HG02623 (cell line): Measurements from ENCODE around the gene SIAH1.
A peak's percentile ranks its signal among the peaks of the same experiment; 100 is the strongest.
"Not testable (repeated sequence)": the region's sequence is repeated elsewhere in the genome, so short reads cannot be mapped to it uniquely, and the experiment has no call there.

Experiments
- ATAC-seq: cut with Tn5 transposase; IDR thresholded peaks from one replicate; pipeline ENCODE4 v1.9.1; 2021; ENCODE audit warnings: moderate library complexity; ENCODE audit not compliant: unreplicated experiment

Gene SIAH1

DNA sequence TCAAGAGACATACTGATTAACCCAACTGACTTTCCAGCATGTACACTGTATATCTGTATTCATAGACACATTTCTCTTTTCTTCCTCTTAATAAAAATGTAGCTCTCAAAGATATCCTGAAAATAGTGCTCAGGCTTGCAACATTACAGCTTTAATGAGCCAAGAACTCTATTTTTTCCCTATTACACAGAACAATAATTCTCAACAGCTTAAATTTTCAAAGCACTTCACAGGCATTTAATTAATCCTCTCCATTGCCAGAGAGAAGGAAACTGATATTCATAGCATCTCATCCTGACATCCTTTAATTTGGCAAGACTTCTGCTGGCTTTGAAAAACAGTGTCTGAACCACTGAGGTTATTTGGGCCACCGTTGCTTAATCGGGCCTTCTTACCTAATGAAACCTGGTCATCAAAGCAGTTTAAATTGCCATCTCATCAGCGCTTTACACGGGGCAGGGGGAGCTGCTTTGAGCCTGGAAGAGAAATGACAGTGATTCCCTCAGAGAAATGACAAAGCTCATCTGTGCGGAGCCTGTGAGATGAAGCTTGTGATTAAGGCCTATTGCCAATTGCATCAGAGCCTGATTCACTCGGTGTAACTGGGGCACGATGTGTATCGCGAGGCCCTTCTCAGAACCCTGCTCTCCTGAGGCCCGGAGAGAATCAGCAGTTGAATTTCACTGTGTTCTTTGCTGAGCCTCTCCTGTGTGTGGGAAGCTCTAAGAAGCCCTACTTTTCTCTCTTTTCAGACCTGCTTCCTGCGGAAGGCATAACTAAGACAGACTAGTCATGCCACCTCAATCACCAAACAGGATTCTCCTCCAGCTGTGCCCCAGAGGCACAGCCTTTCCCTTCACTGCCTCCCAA, 8.5 kb upstream of the SIAH1 start:
- no peak for ATAC-seq

GRCh38 chr16:48392407-48392806, 7.2 kb upstream of the SIAH1 start:
- ATAC-seq: no peak

GRCh38 chr16:48386559-48387312, 1.5 kb upstream of the SIAH1 start:
- no peak for ATAC-seq

DNA sequence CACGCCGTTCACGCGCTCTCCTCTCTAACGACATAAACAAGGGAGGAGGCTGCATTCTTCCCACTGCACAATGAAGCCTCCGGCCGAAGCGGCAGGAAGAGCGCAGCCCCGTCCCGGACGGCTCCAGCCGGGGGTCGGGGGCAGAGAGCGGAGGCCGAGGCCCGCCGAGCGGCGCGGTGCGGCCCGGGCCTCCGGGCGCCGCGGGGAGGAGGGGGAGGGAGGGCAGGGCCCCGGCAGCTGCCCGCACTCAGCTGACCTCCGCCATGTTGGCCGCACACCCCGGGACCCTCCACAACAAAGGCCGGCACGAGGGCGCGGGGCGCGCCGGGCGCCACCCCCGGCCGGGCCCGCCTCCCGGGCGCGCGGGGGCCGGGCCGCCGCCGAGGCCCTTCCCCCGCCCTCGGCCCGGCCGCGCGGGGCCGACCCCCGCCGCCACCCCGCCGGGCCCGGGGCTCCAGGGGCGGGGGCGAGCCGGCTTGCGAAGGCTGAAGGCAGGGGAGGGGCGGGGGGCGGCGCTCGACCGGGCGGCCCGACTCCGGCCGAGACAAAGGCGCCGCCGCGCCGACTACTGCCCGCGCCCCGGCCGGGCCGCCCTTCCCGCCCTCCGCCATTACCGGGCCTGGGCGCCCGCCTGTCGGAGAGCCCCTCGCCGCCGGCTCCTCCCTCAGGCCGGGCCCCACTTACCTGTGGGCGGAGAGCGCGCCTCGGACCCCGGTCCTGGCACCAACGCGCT, 527 bp downstream of the SIAH1 start:
- peak; percentile 48 for ATAC-seq

- no peak for ATAC-seq
These were observed 1.2 kb downstream of the SIAH1 start for GRCh38 chr16:48383877-48384519.

- no peak for ATAC-seq
These were observed 2.0 kb downstream of the SIAH1 start for GRCh38 chr16:48383009-48383876.

DNA sequence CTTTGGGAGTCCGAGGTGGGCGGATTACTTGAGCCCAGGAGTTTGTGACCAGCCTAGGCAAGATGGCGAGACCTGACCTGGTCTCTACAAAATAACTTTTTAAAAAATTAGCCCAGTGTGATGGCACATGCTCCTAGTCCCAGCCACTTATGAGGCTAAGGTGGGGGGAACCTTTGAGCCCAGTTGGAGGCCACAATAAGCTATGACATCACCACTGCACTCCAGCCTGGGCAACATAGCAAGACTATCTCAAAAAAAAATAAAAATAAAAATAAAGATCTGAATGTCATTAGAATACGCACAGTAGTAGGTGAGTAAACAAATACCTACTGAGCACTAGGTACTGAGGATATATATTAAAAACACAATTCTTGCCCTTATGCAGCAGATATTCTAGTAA, 3.1 kb downstream of the SIAH1 start:
- no peak for ATAC-seq

- no peak for ATAC-seq
These were observed 4.0 kb downstream of the SIAH1 start for GRCh38 chr16:48381201-48381600.

GRCh38 chr16:48378836-48379235, 6.4 kb downstream of the SIAH1 start:
- no peak for ATAC-seq

GRCh38 chr16:48378276-48378675, 6.9 kb downstream of the SIAH1 start:
- no peak for ATAC-seq

DNA sequence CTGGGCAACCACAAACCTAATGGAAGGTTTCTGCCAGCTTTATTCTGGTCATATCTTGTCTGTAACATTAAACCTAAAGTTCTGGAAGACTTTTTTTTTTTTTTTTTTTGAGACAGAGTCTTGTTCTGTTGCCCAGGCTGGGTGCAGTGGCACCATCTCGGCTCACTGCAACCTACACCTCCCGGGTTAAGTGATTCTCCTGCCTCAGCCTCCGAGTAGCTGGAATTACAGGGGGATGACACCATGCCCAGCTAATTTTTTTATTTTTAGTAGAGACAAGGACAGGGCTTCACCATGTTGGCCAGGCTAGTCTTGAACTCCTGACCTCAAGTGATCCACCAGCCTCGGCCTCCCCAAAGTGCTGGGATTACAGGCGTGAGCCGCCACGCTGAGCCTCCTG, 7.9 kb downstream of the SIAH1 start:
- ATAC-seq: not testable (repeated sequence)

DNA sequence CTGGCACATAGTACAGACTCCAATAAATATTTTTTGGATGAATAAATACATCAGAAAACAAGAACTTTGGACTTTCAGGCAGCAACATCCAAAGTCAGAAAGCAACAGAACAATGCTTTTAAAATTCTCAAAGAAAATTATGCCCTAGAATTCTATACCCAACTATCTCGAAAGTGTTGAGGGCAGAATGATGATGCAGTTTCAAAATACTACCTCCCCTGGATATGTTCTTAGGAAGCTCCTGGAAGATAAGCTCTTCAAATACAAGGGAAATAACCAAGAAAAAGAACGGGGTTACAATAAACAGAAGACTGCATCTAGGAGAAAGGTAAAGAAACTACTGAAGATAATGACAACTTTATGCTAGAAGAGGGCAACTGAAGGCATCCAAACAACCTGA, 11.0 kb downstream of the SIAH1 start:
- ATAC-seq: no peak

- no peak for ATAC-seq
These were observed 11.8 kb downstream of the SIAH1 start for GRCh38 chr16:48373258-48374029.

DNA sequence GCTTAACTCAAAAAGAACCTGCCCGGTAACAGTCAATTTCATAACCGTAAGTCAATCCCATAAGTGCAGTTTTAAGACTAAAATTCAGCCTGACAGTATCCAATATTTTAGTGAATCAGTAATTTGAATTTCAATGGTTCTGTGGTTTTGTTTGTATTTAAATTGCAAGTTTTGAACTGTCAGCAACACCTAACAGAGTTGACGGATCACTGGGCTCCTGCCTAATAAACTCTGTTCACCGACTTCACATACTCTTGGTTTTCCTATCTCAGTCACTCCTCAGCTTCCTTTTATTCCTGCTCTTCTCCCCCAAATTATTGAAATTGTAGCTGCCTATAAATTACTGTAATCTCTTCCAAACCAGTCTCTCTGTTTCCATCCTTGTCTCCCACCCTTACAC, 12.5 kb downstream of the SIAH1 start:
- ATAC-seq: no peak

GRCh38 chr16:48371393-48371780, 13.8 kb downstream of the SIAH1 start:
- no peak for ATAC-seq

DNA sequence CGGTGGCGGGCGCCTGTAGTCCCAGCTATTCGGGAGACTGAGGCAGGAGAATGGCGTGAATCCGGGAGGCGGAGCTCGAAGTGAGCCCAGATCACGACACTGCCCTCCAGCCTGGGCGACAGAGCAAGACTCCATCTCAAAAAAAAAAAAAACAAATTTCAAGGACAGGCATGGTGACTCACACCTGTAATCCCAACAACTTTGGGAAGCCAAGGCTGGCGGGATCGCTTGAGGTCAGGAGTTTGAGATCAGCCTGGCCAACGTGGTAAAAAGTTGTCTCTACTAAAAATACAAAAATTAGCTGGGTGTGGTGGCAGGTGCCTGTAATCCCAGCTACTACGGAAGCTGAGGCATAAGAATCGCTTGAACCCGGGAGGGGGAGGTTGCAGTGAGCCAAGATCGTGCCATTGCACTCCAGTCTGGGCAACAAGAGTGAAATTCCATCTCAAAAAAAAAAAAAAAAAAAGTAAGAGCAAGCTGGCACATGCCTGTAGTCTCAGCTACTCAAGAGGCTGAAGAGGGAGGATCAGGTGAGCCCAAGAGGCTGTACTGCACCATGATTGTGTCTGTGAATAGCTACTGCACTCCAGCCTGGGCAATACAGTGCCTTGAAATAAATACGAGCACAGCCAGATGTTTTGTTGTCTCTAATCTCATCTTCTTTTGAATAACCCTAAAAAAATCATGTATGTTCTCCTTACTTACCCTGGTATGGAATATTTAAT, 14.4 kb downstream of the SIAH1 start:
- not testable (repeated sequence) for ATAC-seq

GRCh38 chr16:48370229-48370628, 15.0 kb downstream of the SIAH1 start:
- no peak for ATAC-seq

DNA sequence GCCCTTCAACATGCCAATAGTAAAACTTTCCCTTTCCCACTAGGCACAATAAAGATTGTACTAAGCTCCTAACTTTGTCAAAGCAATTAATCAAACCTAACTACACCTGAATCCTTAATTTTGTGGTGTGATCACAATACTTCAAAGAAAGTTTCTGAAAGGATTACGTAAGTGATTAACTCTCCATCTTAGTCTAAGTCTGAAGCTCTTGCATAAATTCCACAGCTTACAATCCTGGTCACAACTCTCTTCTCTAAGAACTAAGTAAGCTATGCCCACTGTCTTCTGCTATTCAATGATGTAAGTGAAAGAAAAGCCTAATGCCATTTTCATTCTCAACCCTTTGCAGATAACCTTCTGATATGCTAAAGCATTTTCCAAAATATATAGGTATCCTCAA, 15.4 kb downstream of the SIAH1 start:
- no peak for ATAC-seq
